Fibroblast of upper back skin (primary cell): Measurements from ENCODE around the gene PRKCA.

ENCODE experiments used
- DNase-seq: peaks from one replicate; pipeline ENCODE4 v3.0.0-alpha.2; 2013

Gene PRKCA

GRCh38 chr17:66783656-66784381 is 481.4 kb downstream of the PRKCA start:
- DNase-seq, result no peak

DNA sequence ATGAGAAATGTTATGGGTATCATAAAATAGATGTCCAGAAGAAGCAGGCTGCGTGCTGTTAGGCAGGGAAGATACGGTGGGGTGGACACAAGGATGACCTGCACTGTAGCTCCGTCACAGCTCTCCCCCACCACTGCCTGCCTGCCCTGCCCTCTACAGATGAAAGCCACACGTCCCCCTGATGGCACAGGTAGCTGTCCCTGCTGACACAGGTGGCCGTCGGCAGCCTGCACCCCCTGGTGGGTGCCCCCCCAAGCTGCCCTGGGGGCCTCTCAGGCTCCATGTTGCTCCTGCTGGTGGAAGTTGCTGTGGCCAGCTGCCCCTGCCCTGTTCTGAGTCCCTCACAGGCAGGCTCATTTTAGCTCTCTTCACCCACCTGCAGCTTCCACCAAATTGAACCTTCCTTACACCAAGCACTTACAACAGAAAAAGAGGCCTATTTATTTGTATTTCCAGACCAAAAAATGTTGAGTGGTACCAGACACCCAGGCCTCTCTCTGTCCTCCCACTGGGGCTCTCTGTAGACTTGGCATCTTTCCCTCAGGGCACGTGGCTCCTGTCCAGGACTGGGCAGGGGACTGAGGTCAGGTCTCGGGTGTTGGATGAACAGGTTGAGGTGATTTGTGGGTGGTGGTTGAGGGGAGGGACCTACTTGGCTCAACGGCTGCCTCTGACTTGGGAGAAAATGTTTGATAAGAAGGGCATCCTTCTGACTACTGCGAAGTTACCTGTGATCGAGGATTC is 482.4 kb downstream of the PRKCA start:
- no peak for DNase-seq

GRCh38 chr17:66786107-66786506 is 483.7 kb downstream of the PRKCA start:
- DNase-seq, result no peak

DNA sequence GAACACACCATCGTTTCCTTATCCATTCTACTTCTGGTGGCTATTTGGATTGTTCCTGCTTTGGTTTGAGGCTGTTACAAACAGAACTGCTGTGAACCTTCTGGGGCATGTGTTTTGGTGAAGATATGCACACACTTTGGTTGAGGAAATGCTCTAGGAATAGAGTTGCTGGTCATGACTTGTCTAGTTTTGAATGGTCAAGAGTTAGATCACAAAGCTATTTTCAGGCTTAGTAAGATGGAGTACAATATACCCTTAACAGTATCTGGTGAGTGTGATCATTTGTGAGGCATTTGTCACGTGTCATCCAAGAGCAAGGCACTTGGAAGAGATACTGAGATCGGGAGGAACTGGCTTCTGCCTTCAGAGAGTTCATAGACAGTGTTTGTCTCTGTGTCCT is 485.5 kb downstream of the PRKCA start:
- DNase-seq, result no peak

DNA sequence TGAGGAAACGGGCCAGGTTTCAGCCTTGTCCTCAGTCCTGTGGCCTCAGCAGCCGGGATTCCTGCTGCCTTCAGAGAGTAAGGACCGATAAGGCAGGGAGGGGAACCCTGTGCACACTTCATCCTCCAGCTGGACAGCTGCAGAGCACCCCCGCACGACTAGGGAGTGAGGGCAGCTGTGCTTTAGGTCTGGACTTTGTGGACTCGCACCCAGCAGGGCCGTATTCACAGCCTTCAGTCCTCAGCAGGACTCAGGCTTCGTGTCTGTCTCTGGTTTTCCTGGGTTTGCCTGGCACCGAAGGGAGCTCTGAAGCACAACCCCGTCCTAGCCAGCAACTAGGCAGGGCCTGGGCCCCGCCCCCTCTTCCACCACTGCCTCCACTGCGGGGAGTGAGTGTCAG is 486.7 kb downstream of the PRKCA start:
- DNase-seq, result no peak

GRCh38 chr17:66789961-66790437 is 487.6 kb downstream of the PRKCA start:
- DNase-seq, result no peak

DNA sequence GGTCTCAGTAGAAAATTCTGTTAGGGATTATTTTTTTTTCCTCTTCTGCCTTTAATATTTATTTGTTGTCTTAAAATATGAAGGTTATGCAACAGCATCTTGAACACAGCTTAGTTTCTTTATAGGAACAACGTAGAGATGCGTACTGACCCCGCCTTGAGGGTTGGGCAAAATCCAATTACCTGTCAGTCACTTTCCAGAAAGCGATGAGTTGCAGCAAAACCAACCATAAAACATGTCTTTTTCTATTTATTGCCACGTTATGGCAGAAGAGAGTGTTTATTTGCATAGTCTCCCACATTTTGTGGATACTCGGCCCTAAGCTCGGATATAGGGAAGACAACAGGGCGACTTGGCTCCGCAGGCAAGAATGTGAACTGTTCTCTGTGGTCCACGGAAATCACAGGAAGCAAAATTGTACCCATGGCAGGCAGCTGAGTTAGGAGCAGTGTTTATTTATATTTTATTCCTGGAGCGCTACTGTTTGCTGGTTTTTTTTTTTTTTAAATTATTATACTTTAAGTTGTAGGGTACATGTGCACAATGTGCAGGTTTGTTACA is 488.2 kb downstream of the PRKCA start:
- no peak for DNase-seq

DNA sequence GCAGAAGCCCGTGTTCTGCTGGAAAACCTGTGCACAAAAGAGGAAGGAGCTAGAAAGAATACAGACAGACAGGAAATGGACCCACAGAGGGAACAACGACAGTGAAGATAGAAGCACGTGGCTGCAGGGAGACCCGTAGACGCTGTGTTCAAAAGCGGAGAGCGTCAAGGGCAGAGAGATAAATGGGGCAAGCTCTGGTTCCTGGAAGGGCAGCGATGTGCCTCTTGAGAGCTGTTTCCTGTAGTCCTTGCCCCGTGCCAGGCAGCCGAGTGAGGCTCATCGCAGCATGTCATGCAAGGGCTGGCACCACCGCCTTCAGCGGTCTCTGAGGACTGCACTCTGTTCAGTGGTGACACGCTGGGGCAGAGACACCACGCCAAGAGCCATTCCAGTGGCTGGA is 488.9 kb downstream of the PRKCA start:
- no peak for DNase-seq

DNA sequence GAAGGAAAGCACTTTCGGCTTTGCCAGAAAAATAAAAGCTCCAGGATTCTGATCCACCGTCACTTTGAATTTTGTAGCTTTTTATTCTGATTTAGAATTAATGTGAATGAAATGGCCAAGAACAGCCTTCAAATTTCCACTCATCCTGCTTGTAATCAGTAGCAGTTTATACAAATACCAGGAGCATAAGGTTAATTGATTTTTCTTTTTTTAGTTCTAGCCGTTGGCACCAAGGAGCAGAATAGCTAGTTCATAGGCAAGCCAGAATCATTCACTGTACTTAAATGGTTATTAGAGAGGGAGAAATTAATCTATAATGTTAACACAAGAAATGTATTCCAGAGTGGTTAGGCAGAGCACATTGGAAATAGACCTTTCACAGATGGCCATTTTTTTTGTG is 491.4 kb downstream of the PRKCA start:
- no peak for DNase-seq

DNA sequence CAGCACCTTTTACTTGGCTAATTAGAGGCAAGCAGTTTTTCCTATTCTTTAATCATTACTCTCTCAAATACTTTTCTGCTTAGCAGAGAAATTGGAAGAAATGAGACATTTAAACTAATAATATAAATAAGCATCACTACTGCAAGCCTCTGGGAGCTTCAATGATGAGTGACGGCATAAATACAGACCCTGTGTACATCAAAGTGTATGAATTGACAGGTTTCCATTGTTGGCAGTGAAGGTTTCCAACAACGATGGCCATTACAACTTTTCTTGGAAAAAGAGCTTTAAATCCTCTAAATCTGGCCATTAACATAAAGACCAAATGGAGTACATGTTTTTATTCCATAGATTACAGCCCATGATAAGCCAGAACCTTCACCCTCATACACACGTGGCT is 493.1 kb downstream of the PRKCA start:
- DNase-seq, result no peak

GRCh38 chr17:66799849-66800537 is 497.6 kb downstream of the PRKCA start:
- no peak for DNase-seq

- no peak for DNase-seq
Measured at GRCh38 chr17:66803474-66803951, 501.1 kb downstream of the PRKCA start.

- no peak for DNase-seq
Measured at GRCh38 chr17:66805567-66805966, 503.2 kb downstream of the PRKCA start.

- DNase-seq, result no peak
Measured at GRCh38 chr17:66807182-66807581, 504.8 kb downstream of the PRKCA start.

DNA sequence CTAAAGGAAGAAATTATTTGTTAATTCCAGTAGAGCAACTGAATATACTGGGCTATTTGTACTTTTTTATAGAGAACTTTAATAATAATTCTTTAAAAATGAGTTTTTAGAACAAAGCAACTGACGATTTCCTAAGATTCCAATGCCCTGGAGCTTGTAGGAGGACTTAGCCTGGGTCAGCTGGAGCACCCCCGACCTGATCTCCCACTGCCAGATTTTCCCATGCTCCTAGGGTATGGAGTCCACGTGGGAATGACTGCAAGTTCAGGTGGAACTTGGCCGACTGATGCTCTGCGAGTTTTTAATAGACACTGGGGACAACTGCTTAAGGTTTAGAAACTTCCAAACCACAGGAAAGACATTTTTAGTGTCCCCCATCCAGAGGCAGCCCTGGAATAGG is 507.0 kb downstream of the PRKCA start:
- no peak for DNase-seq

DNA sequence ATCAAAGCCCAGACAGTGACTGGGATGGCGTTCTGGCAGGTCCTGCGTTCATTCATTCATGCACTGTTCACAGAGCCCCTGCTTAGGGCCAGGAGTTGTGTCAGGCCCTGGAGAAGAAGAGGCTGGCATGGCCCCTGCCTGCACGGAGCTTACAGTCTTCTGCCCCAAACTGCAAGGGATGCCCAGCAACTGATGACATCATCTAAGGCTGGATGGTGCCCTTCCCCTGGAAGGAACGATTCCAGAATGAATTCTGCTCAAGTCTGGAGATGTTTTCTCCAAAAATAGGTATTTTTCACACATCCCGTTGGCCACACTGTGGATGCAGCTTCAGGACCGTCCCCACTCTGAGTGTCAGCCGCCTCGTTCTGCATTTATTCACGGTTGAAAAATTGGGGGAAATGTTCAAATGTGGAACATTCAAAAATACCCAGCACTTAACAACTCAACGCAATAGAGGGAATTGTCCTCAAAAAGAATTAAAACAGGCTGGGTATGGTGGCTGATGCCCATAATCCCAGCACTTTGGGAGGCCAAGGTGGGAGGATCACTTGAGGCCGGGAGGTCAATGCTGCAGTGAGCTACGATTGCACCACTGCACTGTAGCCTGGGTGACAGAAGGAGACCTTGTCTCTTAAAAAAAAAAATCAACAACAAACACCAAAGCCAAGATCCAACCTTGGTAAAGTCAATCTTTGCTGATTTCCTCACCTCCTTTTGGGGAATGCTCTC is 508.7 kb downstream of the PRKCA start:
- no peak for DNase-seq

DNA sequence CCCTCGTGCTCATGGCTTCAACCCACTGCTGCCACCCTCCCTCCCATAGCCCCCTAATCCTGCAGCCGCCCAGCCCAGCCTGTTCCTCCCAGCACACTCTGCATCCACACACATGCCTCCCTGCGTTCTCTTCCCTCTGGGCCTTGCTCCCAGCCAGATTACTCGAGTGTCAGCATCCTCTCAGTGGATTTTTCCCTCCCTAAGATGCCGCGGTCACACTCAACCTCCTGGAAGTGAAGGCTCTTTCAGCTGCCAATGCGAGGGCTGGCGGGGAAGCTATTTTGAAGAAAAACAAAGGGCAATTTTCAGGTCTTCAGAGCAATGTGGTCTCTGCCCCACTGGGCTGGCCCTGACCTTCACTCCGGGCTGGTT is 509.3 kb downstream of the PRKCA start:
- DNase-seq, result no peak

GRCh38 chr17:66812571-66812970 is 510.2 kb downstream of the PRKCA start:
- DNase-seq, result no peak

GRCh38 chr17:66813296-66813695 is 510.9 kb downstream of the PRKCA start:
- DNase-seq, result no peak

- DNase-seq, result no peak
Measured at GRCh38 chr17:66814026-66814425, 511.6 kb downstream of the PRKCA start.

GRCh38 chr17:66814570-66814969 is 512.2 kb downstream of the PRKCA start:
- no peak for DNase-seq

GRCh38 chr17:66817750-66818149 is 515.3 kb downstream of the PRKCA start:
- no peak for DNase-seq

DNA sequence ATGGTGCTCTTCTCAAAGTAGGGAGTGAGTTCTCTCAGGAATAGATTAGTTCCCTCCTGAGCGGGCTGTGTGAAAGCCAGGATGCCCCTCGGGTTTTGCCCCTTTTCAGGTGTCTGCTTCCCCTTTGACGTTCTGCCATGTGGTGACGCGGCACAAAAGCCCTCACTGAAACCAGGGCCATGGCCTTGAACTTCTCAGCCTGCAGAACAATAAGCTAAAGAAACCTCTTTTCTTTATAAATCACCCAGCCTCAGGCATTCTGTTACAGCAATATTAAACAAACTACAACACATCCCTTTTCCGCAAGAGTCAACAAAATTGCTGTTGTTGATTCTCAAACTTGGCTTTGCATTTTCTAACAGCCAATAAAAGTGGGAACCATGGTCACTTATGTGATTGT is 517.1 kb downstream of the PRKCA start:
- no peak for DNase-seq
